Measurements from ENCODE around the gene APOA5.

APOA5 gene

DNA sequence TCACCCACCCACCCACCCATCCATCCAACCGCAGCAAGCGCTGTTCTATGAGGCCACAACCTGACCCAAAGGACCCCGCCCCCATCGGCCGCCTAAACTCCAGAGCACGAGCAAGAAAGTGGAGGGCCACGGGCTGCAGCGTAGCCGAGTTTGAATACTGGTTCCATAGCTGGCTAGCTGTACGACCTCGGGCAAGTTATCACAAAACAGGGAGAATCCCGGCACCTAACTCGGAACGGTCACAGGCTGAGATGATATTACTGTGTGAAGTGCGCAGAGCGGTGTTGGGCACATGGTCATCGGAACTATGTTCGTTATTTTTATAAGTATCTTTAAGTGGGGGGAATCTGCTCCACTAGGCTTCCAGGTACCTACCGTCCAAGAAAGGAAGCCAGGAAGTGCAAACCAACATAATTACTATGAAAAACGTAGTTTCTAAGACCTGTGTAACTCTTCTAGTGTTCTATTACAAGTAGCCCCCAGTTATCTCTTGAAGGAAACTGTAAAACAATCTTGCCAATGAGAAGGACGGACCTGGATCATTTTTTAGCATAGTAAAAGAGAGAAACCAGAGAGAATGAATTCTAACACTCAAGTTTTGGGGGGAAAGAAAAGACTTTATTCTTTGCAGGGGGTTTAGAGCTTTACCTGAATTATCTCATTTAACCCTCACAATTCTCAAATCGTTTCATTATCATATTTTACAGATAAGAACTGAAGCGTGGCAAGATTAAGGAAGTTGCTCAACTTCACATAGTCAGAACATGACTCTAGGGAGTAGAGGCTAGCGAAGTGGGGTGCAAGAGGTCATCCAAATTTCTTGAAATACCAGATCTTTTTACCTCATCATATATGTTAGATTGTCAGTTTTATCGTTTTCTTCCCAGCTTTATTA lies 18.2 kb downstream of the APOA5 start:
- H3K4me2 ChIP-seq (ENCODE audit: insufficient read depth, low read length, poor library complexity, severe bottlenecking) = peak overlapping the region; percentile 85
- H3K27ac ChIP-seq (replicated peaks; ENCODE audit: low read length) = peak overlapping the region; percentile 45

GRCh38 chr11:116772443-116773202 lies 19.1 kb downstream of the APOA5 start, which contains the start of gene BUD13:
TSS of gene BUD13 (minus strand) at chr11:116772987. CDS start at chr11:116772964, 23 bp downstream.
- H3K4ac ChIP-seq (ENCODE audit: low read length) = no peak within 1 kb of the TSS

More for the DNA sequence above, 18.2 kb downstream of the APOA5 start:
- Histone ChIP-seq H3K4me1 (ENCODE audit: control insufficient read depth in 2 of 2, insufficient read depth in 1 of 2, low read depth in 1 of 2, low read length in 2 of 2) (peaks cover 5 to 12% of the 10 kb centered on the region in 2 donors), H3K18ac (ENCODE audit: low read length) (no peak overlapping the region), H3K14ac (ENCODE audit: low read length) (no peak overlapping the region), H2AK5ac (ENCODE audit: low read depth, low read length) (no peak overlapping the region), H4K8ac (ENCODE audit: low read depth, low read length) (no peak overlapping the region), H3K9me3 (replicated peaks in 1 of 2; ENCODE audit: control insufficient read depth in 2 of 2, insufficient read depth in 1 of 2, low read depth in 1 of 2, low read length in 2 of 2) (no peaks in the 10 kb centered on the region), H3K27me3 (ENCODE audit: control insufficient read depth in 3 of 3, insufficient read depth in 3 of 3, low read depth in 1 of 3, low read length in 3 of 3) (no peaks in the 10 kb centered on the region), H3K4me3 (ENCODE audit: low read length in 2 of 2) (peak overlapping the region; percentile 66 to 82), H2BK12ac (ENCODE audit: low read length) (no peak overlapping the region), H4K91ac (ENCODE audit: low read depth, low read length, poor library complexity) (no peak overlapping the region), H3K36me3 (replicated peaks in 1 of 2; ENCODE audit: control insufficient read depth in 2 of 2, insufficient read depth in 2 of 2, low read length in 2 of 2) (peaks cover 10 to 43% of the 10 kb centered on the region in 2 donors), H2BK120ac (ENCODE audit: low read depth, low read length) (no peak overlapping the region), H2BK15ac (ENCODE audit: low read length) (no peak overlapping the region), H2AFZ (ENCODE audit: low read length) (peak overlapping the region; percentile 98), H2BK5ac (ENCODE audit: low read length) (peak overlapping the region; percentile 26), H3K9ac (ENCODE audit: low read depth, low read length, poor library complexity) (no peak overlapping the region), H3K23ac (ENCODE audit: low read depth, low read length, poor library complexity) (peak overlapping the region; percentile 87), H3K79me1 (ENCODE audit: low read depth, low read length) (no peaks in the 10 kb centered on the region), H3K4ac (ENCODE audit: low read length) (no peak overlapping the region)
- no CpG with 5 or more reads among the region's 25 CpGs for WGBS, 2 donors (ENCODE audit: extremely low coverage in 2 of 2, insufficient read length in 2 of 2, insufficient replicate concordance in 1 of 2)
- DNase-seq (ENCODE audit: low spot score) = no peak

DNA sequence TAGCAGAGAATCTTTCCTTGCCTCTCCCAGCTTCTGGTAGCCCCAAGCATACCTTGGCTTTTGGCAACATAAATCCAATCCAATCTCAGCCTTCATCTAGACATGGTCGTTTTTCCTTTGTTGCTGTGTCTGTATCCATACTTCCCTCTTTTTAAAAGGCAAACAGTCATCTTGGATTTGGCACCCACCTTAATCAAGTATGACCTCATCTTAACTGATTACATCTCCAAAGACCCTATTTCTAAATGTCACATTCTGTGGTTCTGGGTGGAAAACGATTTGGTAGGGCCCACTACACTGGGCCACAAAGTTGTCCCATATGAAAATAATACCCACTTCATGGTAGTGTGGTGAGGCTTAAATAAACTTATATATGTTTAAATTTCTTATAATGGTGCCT lies 19.7 kb downstream of the APOA5 start:
- peaks cover 9 to 44% of the 10 kb centered on the region in 2 donors for H3K36me3 ChIP-seq (replicated peaks in 1 of 2; ENCODE audit: control insufficient read depth in 2 of 2, insufficient read depth in 2 of 2, low read length in 2 of 2)
- H2BK120ac ChIP-seq (ENCODE audit: low read depth, low read length) = no peak overlapping the region
- no peak overlapping the region for H2BK5ac ChIP-seq (ENCODE audit: low read length)
- no CpG with 5 or more reads among the region's 2 CpGs for WGBS, 2 donors (ENCODE audit: extremely low coverage in 2 of 2, insufficient read length in 2 of 2, insufficient replicate concordance in 1 of 2)
- H3K18ac ChIP-seq (ENCODE audit: low read length) = no peak overlapping the region
- no peak overlapping the region for H3K27ac ChIP-seq (replicated peaks; ENCODE audit: low read length)
- no peak overlapping the region for H3K9ac ChIP-seq (ENCODE audit: low read depth, low read length, poor library complexity)
- H3K14ac ChIP-seq (ENCODE audit: low read length) = no peak overlapping the region
- no peak overlapping the region for H2AK5ac ChIP-seq (ENCODE audit: low read depth, low read length)
- no peak overlapping the region for H2BK15ac ChIP-seq (ENCODE audit: low read length)
- no peak overlapping the region for H3K4ac ChIP-seq (ENCODE audit: low read length)
- H3K23ac ChIP-seq (ENCODE audit: low read depth, low read length, poor library complexity) = no peak overlapping the region
- H3K79me1 ChIP-seq (ENCODE audit: low read depth, low read length) = no peaks in the 10 kb centered on the region
- H2AFZ ChIP-seq (ENCODE audit: low read length) = peak overlapping the region; percentile 98
- no peak for DNase-seq (ENCODE audit: low spot score)
- H2BK12ac ChIP-seq (ENCODE audit: low read length) = no peak overlapping the region
- no peak overlapping the region for H4K8ac ChIP-seq (ENCODE audit: low read depth, low read length)
- peaks cover 5 to 12% of the 10 kb centered on the region in 2 donors for H3K4me1 ChIP-seq (ENCODE audit: control insufficient read depth in 2 of 2, insufficient read depth in 1 of 2, low read depth in 1 of 2, low read length in 2 of 2)
- H3K9me3 ChIP-seq (replicated peaks in 1 of 2; ENCODE audit: control insufficient read depth in 2 of 2, insufficient read depth in 1 of 2, low read depth in 1 of 2, low read length in 2 of 2) = no peaks in the 10 kb centered on the region
- peak overlapping the region; percentile 34 for H3K4me2 ChIP-seq (ENCODE audit: insufficient read depth, low read length, poor library complexity, severe bottlenecking)
- peak overlapping the region in 1 of 2 donors; percentile 66 for H3K4me3 ChIP-seq (ENCODE audit: low read length in 2 of 2)
- H3K27me3 ChIP-seq (ENCODE audit: control insufficient read depth in 3 of 3, insufficient read depth in 3 of 3, low read depth in 1 of 3, low read length in 3 of 3) = no peaks in the 10 kb centered on the region
- H4K91ac ChIP-seq (ENCODE audit: low read depth, low read length, poor library complexity) = no peak overlapping the region

More at GRCh38 chr11:116772443-116773202, 19.1 kb downstream of the APOA5 start, which contains the start of gene BUD13:
- no peak within 1 kb of the TSS for H2BK12ac ChIP-seq (ENCODE audit: low read length)
- H3K14ac ChIP-seq (ENCODE audit: low read length) = peak within 1 kb of the TSS; percentile 78
- H4K8ac ChIP-seq (ENCODE audit: low read depth, low read length) = no peak within 1 kb of the TSS
- no peak within 1 kb of the TSS for H2BK15ac ChIP-seq (ENCODE audit: low read length)
- H3K18ac ChIP-seq (ENCODE audit: low read length) = peak within 1 kb of the TSS; percentile 97
- peak within 1 kb of the TSS; percentile 90 for H3K27ac ChIP-seq (replicated peaks; ENCODE audit: low read length)
- no peaks in the 10 kb centered on the region for H3K27me3 ChIP-seq (ENCODE audit: control insufficient read depth in 3 of 3, insufficient read depth in 3 of 3, low read depth in 1 of 3, low read length in 3 of 3)
- peak within 1 kb of the TSS; percentile 85 for H3K4me2 ChIP-seq (ENCODE audit: insufficient read depth, low read length, poor library complexity, severe bottlenecking)
- no CpG with 5 or more reads among the region's 73 CpGs for WGBS, 2 donors (ENCODE audit: extremely low coverage in 2 of 2, insufficient read length in 2 of 2, insufficient replicate concordance in 1 of 2)
- H2BK120ac ChIP-seq (ENCODE audit: low read depth, low read length) = no peak within 1 kb of the TSS
- peak within 1 kb of the TSS; percentile 87 for H3K23ac ChIP-seq (ENCODE audit: low read depth, low read length, poor library complexity)
- no peaks in the 10 kb centered on the region for H3K9me3 ChIP-seq (replicated peaks in 1 of 2; ENCODE audit: control insufficient read depth in 2 of 2, insufficient read depth in 1 of 2, low read depth in 1 of 2, low read length in 2 of 2)
- peak; percentile 86 for DNase-seq (ENCODE audit: low spot score)
- peaks cover 8 to 43% of the 10 kb centered on the region in 2 donors for H3K36me3 ChIP-seq (replicated peaks in 1 of 2; ENCODE audit: control insufficient read depth in 2 of 2, insufficient read depth in 2 of 2, low read length in 2 of 2)
- peak within 1 kb of the TSS; percentile 67 for H2BK5ac ChIP-seq (ENCODE audit: low read length)
- H3K4me3 ChIP-seq (ENCODE audit: low read length in 2 of 2) = peak within 1 kb of the TSS; percentile 66 to 90
- H2AFZ ChIP-seq (ENCODE audit: low read length) = peak within 1 kb of the TSS; percentile 98
- H3K4me1 ChIP-seq (ENCODE audit: control insufficient read depth in 2 of 2, insufficient read depth in 1 of 2, low read depth in 1 of 2, low read length in 2 of 2) = peaks cover 5 to 12% of the 10 kb centered on the region in 2 donors
- no peak within 1 kb of the TSS for H4K91ac ChIP-seq (ENCODE audit: low read depth, low read length, poor library complexity)
- no peak within 1 kb of the TSS for H2AK5ac ChIP-seq (ENCODE audit: low read depth, low read length)
- peak within 1 kb of the TSS; percentile 96 for H3K9ac ChIP-seq (ENCODE audit: low read depth, low read length, poor library complexity)
- H3K79me1 ChIP-seq (ENCODE audit: low read depth, low read length) = no peaks in the 10 kb centered on the region
